SU-DHL-6 (cell line): ENCODE results near the gene PTGES3L.

Experiments used
- EZH2phosphoT487 ChIP-seq: fragments of 200-600 bp; sonication (generic), shearing (Covaris generic); conservative IDR thresholded peaks from 2 replicates; pipeline ENCODE4 v1.6.1; 2018; ENCODE audit warnings: mild to moderate bottlenecking, antibody characterized with exemption, low read length, moderate library complexity, mixed read lengths
- TF ChIP-seq, protein P1 (sequence below): fragments of 200-600 bp; sonication (generic); IDR thresholded peaks from one replicate; pipeline ENCODE4 v1.5.1; 2017; ENCODE audit warnings: antibody characterized with exemption, mild to moderate bottlenecking, low read length, moderate library complexity; ENCODE audit not compliant: insufficient read depth, poor library complexity, severe bottlenecking

DNA sequence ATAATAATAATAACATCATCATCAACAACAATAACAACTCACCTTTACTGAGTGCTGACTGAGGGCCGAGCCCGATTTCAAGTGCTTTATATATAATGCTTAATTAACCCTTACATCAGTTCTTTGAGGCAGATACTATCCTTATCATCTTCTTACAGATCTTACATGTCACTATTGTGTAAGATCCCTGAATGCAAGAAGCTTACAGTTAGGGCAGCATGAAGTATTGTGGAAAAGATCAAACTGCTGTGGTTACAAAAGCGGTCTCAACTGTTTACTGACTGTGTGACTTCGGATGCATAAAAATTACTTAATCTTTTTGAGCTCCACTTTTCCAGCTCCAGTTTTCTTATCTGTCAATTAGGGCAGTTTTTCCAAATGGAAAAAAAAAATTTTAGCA lies 39.1 kb upstream of the PTGES3L start:
- TF ChIP-seq, protein P1, sequence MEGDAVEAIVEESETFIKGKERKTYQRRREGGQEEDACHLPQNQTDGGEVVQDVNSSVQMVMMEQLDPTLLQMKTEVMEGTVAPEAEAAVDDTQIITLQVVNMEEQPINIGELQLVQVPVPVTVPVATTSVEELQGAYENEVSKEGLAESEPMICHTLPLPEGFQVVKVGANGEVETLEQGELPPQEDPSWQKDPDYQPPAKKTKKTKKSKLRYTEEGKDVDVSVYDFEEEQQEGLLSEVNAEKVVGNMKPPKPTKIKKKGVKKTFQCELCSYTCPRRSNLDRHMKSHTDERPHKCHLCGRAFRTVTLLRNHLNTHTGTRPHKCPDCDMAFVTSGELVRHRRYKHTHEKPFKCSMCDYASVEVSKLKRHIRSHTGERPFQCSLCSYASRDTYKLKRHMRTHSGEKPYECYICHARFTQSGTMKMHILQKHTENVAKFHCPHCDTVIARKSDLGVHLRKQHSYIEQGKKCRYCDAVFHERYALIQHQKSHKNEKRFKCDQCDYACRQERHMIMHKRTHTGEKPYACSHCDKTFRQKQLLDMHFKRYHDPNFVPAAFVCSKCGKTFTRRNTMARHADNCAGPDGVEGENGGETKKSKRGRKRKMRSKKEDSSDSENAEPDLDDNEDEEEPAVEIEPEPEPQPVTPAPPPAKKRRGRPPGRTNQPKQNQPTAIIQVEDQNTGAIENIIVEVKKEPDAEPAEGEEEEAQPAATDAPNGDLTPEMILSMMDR, result no peak
- TF ChIP-seq EZH2phosphoT487, result no peak
